Mucosa of descending colon (tissue), 3 donors: Measurements from ENCODE around the gene H2BK1. TPM values are rescaled to one million over a fixed set of nuclear protein-coding genes. Genes with fewer than 3 reads are reported as not detected.

Experiments used
- ATAC-seq: fragments of 200-7000 bp; cut with Tn5 transposase; one replicate; pipeline ENCODE4 v1.9.1; 2020; ENCODE audit warnings: mild to moderate bottlenecking, moderate library complexity
- DNase-seq, 3 donors: peaks; one replicate each; pipeline ENCODE4 v3.0.0-alpha.2; 2020
- H3K36me3 ChIP-seq: fragments of 200-600 bp; one replicate; pipeline ENCODE4 v1.8.0; 2021; ENCODE audit warnings: low read depth, mild to moderate bottlenecking
- H3K4me1 ChIP-seq: fragments of 200-600 bp; one replicate; pipeline ENCODE4 v1.8.0; 2021; ENCODE audit warnings: low read depth, mild to moderate bottlenecking
- H3K4me3 ChIP-seq: fragments of 200-600 bp; one replicate; pipeline ENCODE4 v1.8.0; 2021; ENCODE audit warnings: mild to moderate bottlenecking
- H3K9me3 ChIP-seq: fragments of 200-600 bp; one replicate; pipeline ENCODE4 v1.8.0; 2021; ENCODE audit warnings: mild to moderate bottlenecking
- intact Hi-C, 2 donors: fragments of 100-400 bp; cut with DNase I in 1 of 2; cut with micrococcal nuclease in 1 of 2; formaldehyde crosslinking; loops; one replicate each; pipeline versions ENCODE4 v1.11.0 to v1.11.1; 2022; cut with DNase I, micrococcal nuclease
- total RNA-seq, 3 donors: library from RNA; stranded (reverse); fragmentation: NEBNext Ultra II Directional in 2 of 3; extraction: Animal tissue kit (Norgen Biotek cat#: 25700) in 2 of 3; gene quantifications; one replicate each; pipeline versions ENCODE4 v1.2.1 to v1.2.4, GENCODE V29; 2021 to 2023
- TF ChIP-seq, protein P1 (sequence below): fragments of 200-600 bp; IDR thresholded peaks from one replicate; pipeline ENCODE4 v1.8.0; 2022; ENCODE audit warnings: antibody characterized with exemption, mild to moderate bottlenecking
- donor health status: DM: no; HTN: no; CAD: no; lungs with moderate emphysema.
- donor health status: DM: no; HTN: no; CAD: no.
- donor health status: DM: no; HTN: yes; CAD: no.

H2BK1 gene
- total RNA-seq, 3 donors from 2014 or later, result not detected

DNA sequence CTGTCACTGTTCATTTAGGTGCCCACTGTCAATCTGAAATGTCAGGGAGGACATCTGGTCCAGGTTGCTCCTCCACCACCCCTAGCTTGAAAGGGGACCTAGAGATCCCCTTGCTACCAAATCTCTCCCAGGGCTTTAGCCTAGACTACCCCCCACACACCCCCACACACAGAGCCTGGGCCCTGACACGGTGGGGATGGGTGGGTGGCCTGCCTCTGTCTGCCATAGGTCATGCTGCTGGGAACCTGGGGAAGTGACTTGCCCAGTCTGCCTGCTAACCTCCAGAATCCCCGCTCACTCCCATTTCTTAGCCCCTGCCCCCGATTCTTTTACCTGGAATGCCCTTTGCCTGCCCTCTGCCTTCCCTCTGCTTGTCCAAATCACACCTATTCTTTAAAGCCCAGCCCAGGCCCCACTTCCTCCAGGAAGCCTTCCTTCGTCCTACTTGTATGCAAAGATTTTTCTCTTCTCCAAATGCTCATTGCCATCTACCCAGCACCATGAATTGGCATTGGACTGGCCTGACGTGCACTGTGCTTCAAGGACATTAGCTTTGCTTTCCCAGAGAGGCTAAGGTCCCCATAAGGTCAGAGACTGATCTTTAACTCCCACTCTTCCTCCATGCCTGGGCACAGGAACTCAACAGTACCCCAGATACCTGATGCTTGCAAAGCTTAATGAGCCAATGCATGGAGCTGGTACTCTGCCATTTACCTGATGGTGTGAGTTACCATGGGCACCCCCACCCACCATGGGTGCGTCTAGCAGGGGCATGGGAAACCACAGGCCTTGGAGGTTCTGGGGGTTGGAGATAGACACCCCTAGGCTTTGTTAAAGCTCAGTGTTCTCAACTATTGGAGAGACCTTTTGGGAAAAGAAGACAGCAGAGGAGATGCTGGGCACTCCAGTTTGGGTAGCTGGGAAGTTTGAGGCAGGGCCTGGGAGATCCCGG lies 40.2 kb upstream of the H2BK1 start:
- ATAC-seq (no peak), DNase-seq (peak in 1 of 3 donors; percentile 25)
- H3K36me3 ChIP-seq, result no peaks in the 10 kb centered on the region
- no peaks in the 10 kb centered on the region for H3K9me3 ChIP-seq
- no peak overlapping the region for H3K4me3 ChIP-seq
- H3K4me1 ChIP-seq, result peaks cover 20% of the 10 kb centered on the region
- TF ChIP-seq, protein P1, sequence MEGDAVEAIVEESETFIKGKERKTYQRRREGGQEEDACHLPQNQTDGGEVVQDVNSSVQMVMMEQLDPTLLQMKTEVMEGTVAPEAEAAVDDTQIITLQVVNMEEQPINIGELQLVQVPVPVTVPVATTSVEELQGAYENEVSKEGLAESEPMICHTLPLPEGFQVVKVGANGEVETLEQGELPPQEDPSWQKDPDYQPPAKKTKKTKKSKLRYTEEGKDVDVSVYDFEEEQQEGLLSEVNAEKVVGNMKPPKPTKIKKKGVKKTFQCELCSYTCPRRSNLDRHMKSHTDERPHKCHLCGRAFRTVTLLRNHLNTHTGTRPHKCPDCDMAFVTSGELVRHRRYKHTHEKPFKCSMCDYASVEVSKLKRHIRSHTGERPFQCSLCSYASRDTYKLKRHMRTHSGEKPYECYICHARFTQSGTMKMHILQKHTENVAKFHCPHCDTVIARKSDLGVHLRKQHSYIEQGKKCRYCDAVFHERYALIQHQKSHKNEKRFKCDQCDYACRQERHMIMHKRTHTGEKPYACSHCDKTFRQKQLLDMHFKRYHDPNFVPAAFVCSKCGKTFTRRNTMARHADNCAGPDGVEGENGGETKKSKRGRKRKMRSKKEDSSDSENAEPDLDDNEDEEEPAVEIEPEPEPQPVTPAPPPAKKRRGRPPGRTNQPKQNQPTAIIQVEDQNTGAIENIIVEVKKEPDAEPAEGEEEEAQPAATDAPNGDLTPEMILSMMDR, result no peak
- intact Hi-C loops, result no loop called here

DNA sequence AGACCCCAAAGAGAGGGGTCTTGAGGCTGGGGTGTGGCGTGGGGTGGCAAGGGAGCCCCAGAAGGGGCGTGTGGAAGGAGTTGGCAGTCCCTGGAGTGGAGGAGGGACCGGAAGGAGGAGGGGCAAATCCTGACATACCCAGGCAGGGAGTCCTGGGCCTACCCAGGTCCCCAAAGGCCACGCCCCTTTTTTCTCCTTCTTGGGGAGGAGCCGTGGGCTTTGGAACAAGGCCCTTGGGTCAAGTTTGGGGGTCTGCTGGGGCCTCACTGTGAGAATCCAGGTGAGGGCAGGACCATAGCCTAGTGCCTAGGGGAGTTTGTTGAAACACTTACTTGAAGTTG lies 39.4 kb upstream of the H2BK1 start:
- peaks cover 27% of the 10 kb centered on the region for H3K4me1 ChIP-seq
- TF ChIP-seq, protein P1, result no peak
- H3K4me3 ChIP-seq, result no peak overlapping the region
- DNase-seq (peak; percentile 45 to 55 (median 52)), ATAC-seq (peak; percentile 19)
- intact Hi-C loops, result no loop called here
- no peaks in the 10 kb centered on the region for H3K36me3 ChIP-seq
- H3K9me3 ChIP-seq, result no peaks in the 10 kb centered on the region

DNA sequence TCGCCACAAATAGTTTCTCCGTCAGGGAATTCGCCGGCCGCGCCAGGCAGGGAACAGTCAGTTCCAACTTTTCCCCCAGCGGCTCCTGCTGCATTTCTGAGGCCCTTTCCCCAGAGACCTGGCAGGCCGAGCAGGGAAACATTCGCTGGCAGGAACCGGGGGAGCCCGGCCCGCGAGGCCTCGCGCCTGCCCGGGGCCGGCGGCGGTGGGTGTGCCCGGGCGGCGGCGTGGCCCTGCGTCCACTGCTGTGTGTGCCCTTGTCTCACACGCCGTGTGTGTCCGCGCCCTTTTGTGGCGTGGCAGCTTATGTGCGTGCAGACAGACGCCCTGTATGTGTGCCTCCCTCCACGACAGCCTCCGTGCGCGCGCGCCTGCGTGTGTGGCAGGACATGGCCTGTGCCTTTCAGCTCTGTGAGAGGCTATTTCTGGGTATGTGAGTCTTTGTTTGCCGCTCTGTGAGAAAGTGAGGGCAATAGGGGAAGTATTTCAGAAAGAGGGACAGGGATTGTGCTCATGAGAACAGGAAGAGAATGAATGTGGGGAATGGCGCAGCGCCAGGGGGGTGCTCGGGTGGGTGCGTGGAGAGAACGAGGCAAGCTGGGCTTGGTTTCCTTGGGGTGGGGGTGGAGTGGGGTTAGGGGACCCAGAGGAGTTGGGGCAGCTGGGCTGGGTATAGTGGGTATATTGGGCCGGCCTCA lies 38.9 kb upstream of the H2BK1 start:
- peak; percentile 56 for ATAC-seq
- TF ChIP-seq, protein P1, result no peak
- no peaks in the 10 kb centered on the region for H3K9me3 ChIP-seq
- H3K4me3 ChIP-seq, result no peak overlapping the region
- no peaks in the 10 kb centered on the region for H3K36me3 ChIP-seq
- H3K4me1 ChIP-seq, result peaks cover 27% of the 10 kb centered on the region
- peak; percentile 56 to 75 (median 71) for DNase-seq
- intact Hi-C loops, result no loop called here

DNA sequence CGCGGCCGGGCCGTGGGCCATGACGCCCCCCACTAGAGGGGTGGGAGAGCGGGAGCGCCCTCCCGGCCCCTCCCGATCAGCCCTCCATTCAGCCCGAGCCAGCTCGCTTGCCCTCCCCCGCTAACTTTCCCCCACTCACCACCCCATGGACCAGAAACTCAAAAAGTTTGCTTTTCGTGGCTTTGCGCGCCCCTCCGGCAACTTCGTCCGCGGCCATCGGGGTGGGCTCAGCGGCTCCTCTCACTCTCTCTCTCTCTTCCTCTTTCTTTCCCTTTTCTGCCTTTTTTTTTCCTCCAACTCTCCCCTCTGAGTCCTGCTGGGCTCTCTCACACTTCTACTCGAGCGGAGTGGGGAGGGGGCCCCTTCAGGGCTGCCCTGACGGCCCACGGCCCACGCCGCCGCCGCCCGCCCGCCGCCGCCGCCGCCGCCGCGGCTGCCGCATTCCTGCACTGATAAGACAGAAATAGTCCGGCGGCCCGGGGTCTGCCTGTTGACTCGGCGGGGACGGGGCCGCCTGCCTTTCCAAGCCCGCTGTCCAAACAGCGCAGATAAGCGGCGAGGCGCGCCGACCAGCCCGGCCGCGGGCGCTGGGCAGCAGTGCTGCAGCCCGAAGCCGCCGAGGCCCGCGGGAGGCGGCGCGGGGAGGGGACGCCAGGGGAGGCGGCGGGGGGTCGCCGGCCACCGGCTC lies 38.2 kb upstream of the H2BK1 start, which contains the start of gene SMARCD3:
Gene SMARCD3, minus strand, starts transcription at position 349 of the 688 bp plus-strand sequence. Its CDS starts 132 bp downstream, at position 217.
- no peaks in the 10 kb centered on the region for H3K9me3 ChIP-seq
- TF ChIP-seq, protein P1, result no peak
- peaks cover 29% of the 10 kb centered on the region for H3K4me1 ChIP-seq
- peak; percentile 59 to 61 (median 60) for DNase-seq
- no peak within 1 kb of the TSS for H3K4me3 ChIP-seq
- no peaks in the 10 kb centered on the region for H3K36me3 ChIP-seq
- ATAC-seq, result peak; percentile 31
- intact Hi-C loops, result no loop called here

DNA sequence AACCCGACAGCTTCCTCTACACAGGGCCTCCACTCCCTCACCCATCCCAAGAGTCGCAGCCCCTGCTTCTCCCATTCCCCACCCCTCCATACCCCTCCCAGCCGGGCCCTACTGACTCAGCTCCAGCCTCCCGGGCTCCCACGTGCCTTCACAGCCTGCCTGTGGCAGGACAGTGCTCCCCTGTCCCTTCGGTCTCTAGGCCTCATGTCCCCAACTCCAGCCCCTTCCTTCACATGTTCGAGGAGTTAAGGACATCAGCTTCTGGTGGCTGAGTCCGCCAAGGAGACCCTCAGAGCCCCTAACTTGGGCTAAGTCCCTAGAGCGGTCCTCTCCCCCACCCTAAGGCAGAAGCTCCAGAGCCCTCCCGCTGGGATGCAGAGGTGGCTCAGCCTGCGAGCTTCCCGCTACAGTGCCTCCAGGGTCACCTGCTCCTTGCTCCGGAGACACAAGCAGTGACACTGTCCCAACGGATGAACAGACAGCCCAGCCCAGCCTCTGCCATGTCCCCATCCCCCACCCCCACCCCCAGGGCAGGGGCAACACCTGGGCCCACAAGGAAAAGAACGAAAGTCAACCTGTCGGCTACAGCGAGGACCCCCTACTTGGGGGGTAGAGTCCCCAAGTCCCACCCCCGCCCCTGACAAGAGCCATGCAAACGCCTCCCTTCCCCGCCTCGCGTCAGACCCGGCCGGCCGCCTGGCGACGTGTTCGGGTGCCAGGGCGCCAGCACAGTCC lies 37.5 kb upstream of the H2BK1 start:
- no peak for ATAC-seq
- Histone ChIP-seq H3K4me1 (peaks cover 32% of the 10 kb centered on the region), H3K4me3 (no peak overlapping the region), H3K36me3 (no peaks in the 10 kb centered on the region), H3K9me3 (no peaks in the 10 kb centered on the region)
- no peak for DNase-seq
- TF ChIP-seq, protein P1, result no peak
- intact Hi-C loops, result no loop called here
